Left ventricle myocardium inferior (tissue), 1 donor: Measurements from ENCODE around the gene TRIM28. TPM values are rescaled to one million over a fixed set of nuclear protein-coding genes. Genes with fewer than 3 reads are reported as not detected.

Source experiments
- DNase-seq: peaks from one replicate; pipeline ENCODE4 v3.0.0-alpha.2; 2020
- H3K27ac ChIP-seq: fragments of 200-600 bp; replicated peaks from 2 replicates; pipeline ENCODE4 v1.8.0; 2021
- H3K27me3 ChIP-seq: fragments of 200-600 bp; 2 replicates; pipeline ENCODE4 v1.8.0; 2021; ENCODE audit warnings: low read depth
- H3K36me3 ChIP-seq: fragments of 200-600 bp; 2 replicates; pipeline ENCODE4 v1.8.0; 2021
- H3K4me1 ChIP-seq: fragments of 200-600 bp; 2 replicates; pipeline ENCODE4 v1.8.0; 2021
- H3K4me3 ChIP-seq: fragments of 200-600 bp; 2 replicates; pipeline ENCODE4 v1.8.0; 2021; ENCODE audit warnings: mild to moderate bottlenecking, moderate library complexity
- H3K9me3 ChIP-seq: fragments of 200-600 bp; replicated peaks from 2 replicates; pipeline ENCODE4 v1.8.0; 2021
- CTCF ChIP-seq: fragments of 200-600 bp; IDR thresholded peaks from 2 replicates; pipeline ENCODE4 v1.8.0; 2021; ENCODE audit warnings: antibody characterized with exemption, mild to moderate bottlenecking, borderline replicate concordance
- intact Hi-C: fragments of 100-400 bp; cut with micrococcal nuclease; formaldehyde crosslinking; loops from one replicate; pipeline ENCODE4 v1.11.0; 2022
- total RNA-seq: library from RNA; stranded (reverse); fragmentation: NEBNext Ultra II Directional; extraction: Animal tissue kit (Norgen Biotek cat#: 25700); gene quantifications from one replicate; pipeline ENCODE4 v1.2.1, GENCODE V29; 2021
- donor health status: DM: no; HTN: yes; CAD: no; lungs with severe emphysema.

TRIM28 gene
- total RNA-seq, 1 donor from 2014 or later = 136 TPM

- Histone ChIP-seq H3K4me1 (peaks cover 82% of the 10 kb centered on the region), H3K27ac (peak overlapping the region; percentile 100), H3K27me3 (no peaks in the 10 kb centered on the region), H3K4me3 (peak overlapping the region; percentile 87), H3K36me3 (peaks cover 40% of the 10 kb centered on the region), H3K9me3 (no peaks in the 10 kb centered on the region)
- intact Hi-C loops = no loop called here
- no peak for TF ChIP-seq CTCF
- DNase-seq = no peak
These were observed 12.9 kb downstream of the TRIM28 start for GRCh38 chr19:58556622-58557220.

GRCh38 chr19:58557221-58558065 lies 13.6 kb downstream of the TRIM28 start:
- H3K4me1 ChIP-seq = peaks cover 88% of the 10 kb centered on the region
- intact Hi-C loops = no loop called here
- peak; percentile 13 for DNase-seq
- peak overlapping the region; percentile 87 for H3K4me3 ChIP-seq
- H3K9me3 ChIP-seq = no peaks in the 10 kb centered on the region
- no peaks in the 10 kb centered on the region for H3K27me3 ChIP-seq
- peak overlapping the region; percentile 100 for H3K27ac ChIP-seq
- H3K36me3 ChIP-seq = peaks cover 32% of the 10 kb centered on the region
- TF ChIP-seq CTCF = no peak

GRCh38 chr19:58558066-58558622 lies 14.3 kb downstream of the TRIM28 start, which contains the start of gene UBE2M:
Gene UBE2M (minus strand): TSS chr19:58558611. CDS start chr19:58558381, 230 bp downstream.
- peak; percentile 58 for DNase-seq
- intact Hi-C loops = no loop called here
- Histone ChIP-seq H3K36me3 (peaks cover 25% of the 10 kb centered on the region), H3K4me1 (peaks cover 88% of the 10 kb centered on the region), H3K4me3 (peak within 1 kb of the TSS; percentile 87), H3K27ac (peak within 1 kb of the TSS; percentile 100), H3K27me3 (no peaks in the 10 kb centered on the region), H3K9me3 (no peaks in the 10 kb centered on the region)
- no peak for TF ChIP-seq CTCF

GRCh38 chr19:58558623-58559274 lies 14.9 kb downstream of the TRIM28 start:
- H3K27me3 ChIP-seq = no peaks in the 10 kb centered on the region
- peak overlapping the region; percentile 100 for H3K27ac ChIP-seq
- DNase-seq = peak; percentile 99
- intact Hi-C loops = no loop called here
- no peak for TF ChIP-seq CTCF
- H3K36me3 ChIP-seq = peaks cover 19% of the 10 kb centered on the region
- H3K4me1 ChIP-seq = peaks cover 88% of the 10 kb centered on the region
- no peaks in the 10 kb centered on the region for H3K9me3 ChIP-seq
- H3K4me3 ChIP-seq = peak overlapping the region; percentile 87

GRCh38 chr19:58559275-58560006 lies 15.6 kb downstream of the TRIM28 start:
- TF ChIP-seq CTCF = no peak
- Histone ChIP-seq H3K4me3 (peak overlapping the region; percentile 87), H3K36me3 (peaks cover 19% of the 10 kb centered on the region), H3K4me1 (peaks cover 81% of the 10 kb centered on the region), H3K27me3 (no peaks in the 10 kb centered on the region), H3K27ac (peak overlapping the region; percentile 100), H3K9me3 (no peaks in the 10 kb centered on the region)
- peak; percentile 90 for DNase-seq
- intact Hi-C loops = no loop called here
